Caco-2 (cell line): Measurements from ENCODE around the gene MORN2. TPM values are rescaled to one million over a fixed set of nuclear protein-coding genes. Genes with fewer than 3 reads are reported as not detected.

Experiments
- BruUV-seq: library from RNA; stranded (reverse); fragments of 400-500 nt; replicated peaks from 2 replicates; lab custom pipeline; 2021; lab: Mats Ljungman, UMichigan
- CTCF ChIA-PET: fragments of 300-600 bp; sonication (Branson Sonifier 250); formaldehyde crosslinking; loops from one replicate; lab custom pipeline; 2022; ENCODE audit warnings: antibody characterized with exemption; lab: Charles Lee
- POLR2A ChIA-PET: fragments of 300-600 bp; sonication (Branson Sonifier 250); formaldehyde crosslinking; loops from one replicate; lab custom pipeline; 2022; ENCODE audit warnings: antibody characterized with exemption; lab: Charles Lee
- DNase-seq, 2 experiments: peaks; one replicate each; pipeline versions ENCODE4 v3.0.0 to v3.0.0-alpha.2; 2020 to 2022
- H3K27me3 ChIP-seq: replicated peaks from 2 replicates; pipeline ENCODE4 v1.6.0; 2011; ENCODE audit warnings: low read length; ENCODE audit not compliant: control insufficient read depth, insufficient read depth
- H3K36me3 ChIP-seq: 2 replicates; pipeline ENCODE4 v1.5.1; 2011; ENCODE audit warnings: low read length; ENCODE audit not compliant: control insufficient read depth, insufficient read depth
- H3K4me1 ChIP-seq: fragments of 250-450 bp; sonication (Bioruptor Pico); 2 replicates; pipeline ENCODE4 v1.5.1; 2020; ENCODE audit warnings: mild to moderate bottlenecking
- H3K4me3 ChIP-seq: 2 replicates; pipeline ENCODE4 v1.5.1; 2011; ENCODE audit warnings: low read depth, mild to moderate bottlenecking, control low read depth, low read length
- H3K9me3 ChIP-seq: fragments of 250-450 bp; sonication (Bioruptor Pico); 2 replicates; pipeline ENCODE4 v1.5.1; 2020; ENCODE audit warnings: mild to moderate bottlenecking, moderate library complexity
- H3K27ac Mint-ChIP-seq: one replicate; pipeline ENCODE4 v1.8.0; 2022; ENCODE audit warnings: mixed read lengths; ENCODE audit not compliant: unreplicated experiment
- H3K27me3 Mint-ChIP-seq: one replicate; pipeline ENCODE4 v1.8.0; 2022; ENCODE audit warnings: mixed read lengths; ENCODE audit not compliant: insufficient read depth, unreplicated experiment
- H3K36me3 Mint-ChIP-seq: one replicate; pipeline ENCODE4 v1.8.0; 2022; ENCODE audit warnings: mild to moderate bottlenecking, mixed read lengths; ENCODE audit not compliant: insufficient read depth, unreplicated experiment
- H3K4me1 Mint-ChIP-seq: one replicate; pipeline ENCODE4 v1.8.0; 2022; ENCODE audit warnings: low read depth, mixed read lengths; ENCODE audit not compliant: unreplicated experiment
- H3K4me3 Mint-ChIP-seq: one replicate; pipeline ENCODE4 v1.8.0; 2022; ENCODE audit warnings: mild to moderate bottlenecking, moderate library complexity, mixed read lengths; ENCODE audit not compliant: unreplicated experiment
- H3K9me3 Mint-ChIP-seq: one replicate; pipeline ENCODE4 v1.8.0; 2022; ENCODE audit warnings: mixed read lengths; ENCODE audit not compliant: unreplicated experiment
- CTCF ChIP-seq, 2 experiments: fragments of 200-600 bp in 1 of 2; IDR thresholded peaks; 1 replicate in 1 of 2; 2 replicates in 1 of 2; pipeline versions ENCODE4 v1.5.1 to v1.8.0; 2011 to 2022; ENCODE audit warnings: antibody characterized with exemption in 1 of 2, control low read depth in 1 of 2, inconsistent platforms in 1 of 2, low read depth in 1 of 2, low read length in 1 of 2, mild to moderate bottlenecking in 1 of 2, moderate library complexity in 1 of 2; ENCODE audit not compliant: insufficient read depth in 1 of 2, severe bottlenecking in 1 of 2, unreplicated experiment in 1 of 2
- intact Hi-C: fragments of 100-400 bp; cut with micrococcal nuclease; formaldehyde crosslinking; loops from one replicate; pipeline ENCODE4 v1.10.0; 2022; ENCODE audit not compliant: unreplicated experiment
- total RNA-seq: library from RNA; stranded (reverse); gene quantifications from 2 replicates; pipeline ENCODE4 v1.2.3, GENCODE V29; 2022

Gene MORN2
- total RNA-seq, 1 experiment from 2014 or later = 5.5 TPM

- no TSS peak for BruUV-seq
- Histone ChIP-seq H3K9me3 (no peaks in the 10 kb centered on the region), H3K4me1 (peaks cover 8% of the 10 kb centered on the region; the same call in 1 of the 2 replicates), H3K27me3 (no peaks in the 10 kb centered on the region), H3K4me3 (no peak overlapping the region), H3K36me3 (no peaks in the 10 kb centered on the region)
- intact Hi-C loops = loop anchor here (10.0 kb wide), 1 partner anchor 295 kb away; no protein-coding TSS in a partner anchor
- no peak for DNase-seq
- peaks cover 6% of the 10 kb centered on the region for H3K4me1 Mint-ChIP-seq
- no peaks in the 10 kb centered on the region for H3K27me3 Mint-ChIP-seq
- H3K36me3 Mint-ChIP-seq = peaks cover 5% of the 10 kb centered on the region
- no peak for TF ChIP-seq CTCF (IDR thresholded peaks at IDR 0.05; ENCODE audit: insufficient read depth in 1 of 2, low read depth in 1 of 2, low read length in 1 of 2, severe bottlenecking in 1 of 2, unreplicated experiment in 1 of 2)
- no peaks in the 10 kb centered on the region for H3K9me3 Mint-ChIP-seq
- H3K27ac Mint-ChIP-seq = no peak overlapping the region
- H3K4me3 Mint-ChIP-seq = no peak overlapping the region
- CTCF ChIA-PET = no interaction called here
- POLR2A ChIA-PET = no interaction called here
These were observed 45.8 kb upstream of the MORN2 start for GRCh38 chr2:38829971-38830370.

- H3K9me3 ChIP-seq = no peaks in the 10 kb centered on the region
- no peak overlapping the region for H3K27ac Mint-ChIP-seq
- peaks cover 6% of the 10 kb centered on the region for H3K4me1 Mint-ChIP-seq
- no TSS peak for BruUV-seq
- POLR2A ChIA-PET = no interaction called here
- no peak for TF ChIP-seq CTCF (IDR thresholded peaks at IDR 0.05; ENCODE audit: insufficient read depth in 1 of 2, low read depth in 1 of 2, low read length in 1 of 2, severe bottlenecking in 1 of 2, unreplicated experiment in 1 of 2)
- H3K36me3 ChIP-seq = no peaks in the 10 kb centered on the region
- intact Hi-C loops = loop anchor here (10.0 kb wide), 1 partner anchor 296 kb away; no protein-coding TSS in a partner anchor
- peaks cover 8% of the 10 kb centered on the region; the same call in 1 of the 2 replicates for H3K4me1 ChIP-seq
- H3K4me3 ChIP-seq = no peak overlapping the region
- no peak for DNase-seq
- no peaks in the 10 kb centered on the region for H3K27me3 Mint-ChIP-seq
- H3K27me3 ChIP-seq = no peaks in the 10 kb centered on the region
- H3K9me3 Mint-ChIP-seq = no peaks in the 10 kb centered on the region
- H3K4me3 Mint-ChIP-seq = no peak overlapping the region
- peaks cover 5% of the 10 kb centered on the region for H3K36me3 Mint-ChIP-seq
- CTCF ChIA-PET = interaction anchor here (0.5 to 0.6 kb wide), 2 partner anchors 62 to 132 kb away, joined by 3 to 5 read pairs; no protein-coding TSS in a partner anchor
These were observed 45.1 kb upstream of the MORN2 start for GRCh38 chr2:38830526-38831159.

- no peaks in the 10 kb centered on the region for H3K27me3 Mint-ChIP-seq
- H3K27ac Mint-ChIP-seq = no peak overlapping the region
- ChIA-PET POLR2A (no interaction called here), CTCF (no interaction called here)
- no peaks in the 10 kb centered on the region for H3K9me3 ChIP-seq
- no peaks in the 10 kb centered on the region for H3K27me3 ChIP-seq
- no peaks in the 10 kb centered on the region for H3K4me1 ChIP-seq
- H3K4me3 Mint-ChIP-seq = no peak overlapping the region
- H3K4me3 ChIP-seq = no peak overlapping the region
- H3K9me3 Mint-ChIP-seq = no peaks in the 10 kb centered on the region
- peak; percentile 44 to 48 for TF ChIP-seq CTCF (IDR thresholded peaks at IDR 0.05; ENCODE audit: insufficient read depth in 1 of 2, low read depth in 1 of 2, low read length in 1 of 2, severe bottlenecking in 1 of 2, unreplicated experiment in 1 of 2)
- no peaks in the 10 kb centered on the region for H3K36me3 ChIP-seq
- no peaks in the 10 kb centered on the region for H3K4me1 Mint-ChIP-seq
- intact Hi-C loops = loop anchor here (5.0 to 10.0 kb wide), 2 partner anchors 83 to 300 kb away; partner anchors contain the start of gene SRSF7
- H3K36me3 Mint-ChIP-seq = peaks cover 5% of the 10 kb centered on the region
- peak in 1 of 2 experiments; percentile 40 for DNase-seq
- BruUV-seq = no TSS peak
These were observed 40.7 kb upstream of the MORN2 start for GRCh38 chr2:38835015-38835601.
